Measurements from ENCODE around the gene HES6. TPM values are rescaled to one million over a fixed set of nuclear protein-coding genes. Genes with fewer than 3 reads are reported as not detected.

HES6 gene
- total RNA-seq, 3 donors from 2014 or later, result 5.9 to 9.1 (median 8.0) TPM

DNA sequence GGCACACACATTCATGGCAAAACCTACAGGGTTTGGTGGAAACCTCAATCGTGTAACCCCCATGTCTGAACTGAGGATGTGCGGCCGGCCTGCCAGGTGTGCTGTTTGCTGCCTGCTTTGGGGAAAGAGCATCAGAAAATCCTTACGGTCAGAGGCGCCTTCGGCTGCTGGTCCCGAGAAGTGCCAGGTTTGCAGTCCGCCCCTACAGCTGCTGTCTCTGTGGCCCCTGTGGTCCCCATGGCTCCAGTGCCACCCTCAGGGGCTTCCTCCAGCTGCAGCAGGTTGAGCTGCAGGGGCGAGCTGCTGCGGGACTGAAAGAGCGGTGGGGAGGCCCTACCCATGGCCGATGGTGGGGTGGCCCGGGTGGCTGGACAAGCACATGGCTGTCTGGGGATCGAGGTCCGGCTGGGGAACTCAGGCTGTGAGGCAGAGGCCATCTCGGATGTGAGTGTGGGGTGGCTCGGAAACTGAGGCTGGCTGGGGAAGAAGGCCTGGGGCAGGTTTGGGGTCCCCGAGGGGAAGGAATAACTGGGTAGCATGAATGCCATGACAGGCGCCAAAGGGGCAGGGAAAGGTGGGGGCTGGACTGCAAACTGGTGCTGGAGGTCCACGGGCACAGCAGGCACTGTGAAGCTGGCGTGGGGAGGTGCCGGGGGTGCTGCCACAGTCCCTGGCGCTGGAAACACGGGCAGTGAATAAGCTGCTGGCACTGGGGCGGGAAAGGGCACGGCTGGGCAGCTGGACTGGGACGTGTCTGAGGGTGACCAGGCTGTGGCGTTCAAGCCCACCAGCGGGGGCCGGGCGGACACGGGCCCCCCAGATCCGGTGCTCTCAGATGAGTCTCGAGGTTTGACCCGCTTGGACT lies 13.2 kb upstream of the HES6 start:
- no peaks in the 10 kb centered on the region for H3K4me1 Mint-ChIP-seq (ENCODE audit: low read depth)
- no peak for DNase-seq

DNA sequence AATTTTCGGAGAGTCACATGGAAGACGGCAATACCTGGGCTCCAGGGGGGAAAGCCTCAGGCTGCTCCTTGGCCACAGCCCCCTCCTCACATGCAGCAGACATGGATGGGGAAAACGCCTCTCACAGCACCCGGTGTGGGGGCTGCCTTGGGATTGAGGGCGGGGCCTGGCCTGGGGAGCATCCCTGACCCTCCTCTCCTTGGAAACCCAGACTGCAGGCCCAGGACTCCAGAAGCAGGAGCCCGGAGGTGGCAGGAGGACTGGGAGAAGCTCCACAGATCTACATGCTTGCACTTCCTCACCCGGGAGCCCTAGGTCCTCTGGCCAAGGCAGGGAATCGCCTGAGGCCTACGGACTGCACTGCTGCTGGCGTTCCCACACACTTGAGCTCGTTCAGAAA lies 12.1 kb upstream of the HES6 start:
- Mint-ChIP-seq H3K36me3 (ENCODE audit: insufficient read depth) (peaks cover 30% of the 10 kb centered on the region), H3K9me3 (no peaks in the 10 kb centered on the region), H3K4me3 (no peak overlapping the region), H3K4me1 (ENCODE audit: low read depth) (no peaks in the 10 kb centered on the region), H3K27me3 (ENCODE audit: low read depth) (no peaks in the 10 kb centered on the region)
- DNase-seq (no peak), ATAC-seq (no peak)

More for the DNA sequence above, 13.2 kb upstream of the HES6 start:
- Mint-ChIP-seq H3K9me3 (no peaks in the 10 kb centered on the region), H3K4me3 (no peak overlapping the region), H3K36me3 (ENCODE audit: insufficient read depth) (peaks cover 26% of the 10 kb centered on the region), H3K27me3 (ENCODE audit: low read depth) (no peaks in the 10 kb centered on the region)
- no peak for ATAC-seq

DNA sequence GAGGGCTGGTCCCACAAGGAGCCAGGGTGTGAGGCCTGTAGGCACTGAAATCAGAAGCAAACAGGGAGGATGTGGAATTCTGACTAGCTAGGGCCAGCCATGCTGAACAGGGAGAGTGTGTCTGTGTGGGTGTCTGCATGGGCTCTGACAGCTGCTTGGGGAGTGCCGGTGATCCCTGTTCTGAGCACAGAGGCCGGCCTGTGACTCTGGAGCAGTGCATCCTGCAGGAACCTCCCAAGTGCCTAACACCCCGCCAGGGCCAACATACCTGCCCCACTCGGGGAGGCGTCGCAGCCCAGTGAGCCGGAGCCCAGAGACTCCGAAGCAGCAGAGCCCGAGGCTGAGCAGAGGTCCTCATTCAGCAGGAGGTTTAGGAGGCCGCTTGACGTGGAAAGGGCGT lies 11.5 kb upstream of the HES6 start:
- DNase-seq (no peak), ATAC-seq (no peak)
- H3K4me3 Mint-ChIP-seq, result no peak overlapping the region
- H3K4me1 Mint-ChIP-seq (ENCODE audit: low read depth), result no peaks in the 10 kb centered on the region
- no peaks in the 10 kb centered on the region for H3K9me3 Mint-ChIP-seq
- H3K36me3 Mint-ChIP-seq (ENCODE audit: insufficient read depth), result peaks cover 32% of the 10 kb centered on the region
- no peaks in the 10 kb centered on the region for H3K27me3 Mint-ChIP-seq (ENCODE audit: low read depth)

DNA sequence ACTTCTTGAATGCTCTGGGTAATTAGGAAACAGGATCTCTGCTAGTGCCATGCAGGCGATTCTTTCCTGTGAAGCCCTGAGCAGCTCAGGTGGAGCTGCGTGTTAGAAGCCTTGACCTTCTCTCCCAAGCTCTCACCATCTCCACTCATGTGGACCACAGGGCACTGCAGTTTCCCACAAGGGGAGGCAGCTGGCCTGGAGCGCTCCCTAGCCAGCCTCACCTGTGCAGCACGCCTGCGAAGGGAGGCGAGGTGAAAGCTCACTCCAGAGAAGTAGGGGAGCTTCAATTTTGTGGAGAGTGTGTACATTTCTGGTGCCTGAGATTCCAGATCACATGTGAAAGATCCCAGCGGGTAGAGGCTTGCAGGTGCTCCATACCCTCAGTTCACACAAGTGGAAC lies 11.1 kb upstream of the HES6 start:
- Mint-ChIP-seq H3K27me3 (ENCODE audit: low read depth) (no peaks in the 10 kb centered on the region), H3K9me3 (no peaks in the 10 kb centered on the region), H3K36me3 (ENCODE audit: insufficient read depth) (peaks cover 34% of the 10 kb centered on the region), H3K4me3 (no peak overlapping the region), H3K4me1 (ENCODE audit: low read depth) (no peaks in the 10 kb centered on the region)
- ATAC-seq (no peak), DNase-seq (no peak)

- no peaks in the 10 kb centered on the region for H3K9me3 Mint-ChIP-seq
- peaks cover 37% of the 10 kb centered on the region for H3K36me3 Mint-ChIP-seq (ENCODE audit: insufficient read depth)
- H3K27me3 Mint-ChIP-seq (ENCODE audit: low read depth), result no peaks in the 10 kb centered on the region
- no peaks in the 10 kb centered on the region for H3K4me1 Mint-ChIP-seq (ENCODE audit: low read depth)
- ATAC-seq, result no peak
- DNase-seq, result no peak
- H3K4me3 Mint-ChIP-seq, result no peak overlapping the region
Observed at GRCh38 chr2:238247841-238248453, 8.1 kb upstream of the HES6 start.

DNA sequence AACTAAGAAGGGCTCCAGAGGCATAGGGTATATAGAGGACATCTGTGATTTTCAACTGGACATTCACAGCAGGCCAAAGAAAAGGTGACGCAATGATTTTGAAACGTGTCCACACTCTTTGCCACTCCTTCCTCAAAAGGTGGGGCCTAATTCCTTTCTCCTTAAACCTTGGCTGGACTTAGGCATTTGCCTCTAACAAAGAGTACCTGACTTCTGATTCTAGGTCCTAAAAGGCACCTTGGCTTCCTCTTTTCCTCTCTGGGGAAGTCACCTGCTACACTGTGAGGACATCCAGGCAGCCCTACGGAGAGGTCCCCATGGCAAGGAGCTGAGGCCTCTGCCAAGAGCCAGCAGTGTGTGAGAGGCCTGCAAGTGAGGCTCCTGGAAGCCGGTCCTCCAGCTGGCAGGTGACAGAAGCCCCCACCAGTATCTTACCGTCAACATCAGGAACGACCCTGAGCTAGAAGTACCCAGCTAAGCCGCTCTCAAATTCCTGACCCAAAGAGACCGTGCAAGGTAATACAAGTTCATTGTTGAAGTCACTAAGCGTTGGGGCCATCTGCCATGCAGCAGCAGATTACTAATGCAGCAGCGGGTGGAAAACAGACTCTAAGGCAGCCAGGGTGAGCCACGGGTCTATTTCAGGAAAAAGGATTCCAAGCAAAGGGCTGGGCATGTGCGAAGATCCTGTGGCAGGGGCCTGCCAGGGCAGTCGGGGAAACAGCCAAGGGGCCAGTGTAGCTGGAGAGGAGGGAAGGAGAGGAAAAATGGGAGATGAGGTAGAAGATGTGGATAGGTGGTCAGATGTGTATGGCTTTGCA lies 7.4 kb upstream of the HES6 start:
- H3K27me3 Mint-ChIP-seq (ENCODE audit: low read depth), result no peaks in the 10 kb centered on the region
- no peak for ATAC-seq
- DNase-seq, result no peak
- peaks cover 35% of the 10 kb centered on the region for H3K36me3 Mint-ChIP-seq (ENCODE audit: insufficient read depth)
- no peaks in the 10 kb centered on the region for H3K4me1 Mint-ChIP-seq (ENCODE audit: low read depth)
- no peak overlapping the region for H3K4me3 Mint-ChIP-seq
- no peaks in the 10 kb centered on the region for H3K9me3 Mint-ChIP-seq

GRCh38 chr2:238244151-238244550 lies 4.3 kb upstream of the HES6 start:
- Mint-ChIP-seq H3K4me1 (ENCODE audit: low read depth) (peaks cover 6% of the 10 kb centered on the region), H3K36me3 (ENCODE audit: insufficient read depth) (peaks cover 24% of the 10 kb centered on the region), H3K9me3 (no peaks in the 10 kb centered on the region), H3K27me3 (ENCODE audit: low read depth) (no peaks in the 10 kb centered on the region), H3K4me3 (no peak overlapping the region)
- no peak for DNase-seq
- ATAC-seq, result no peak

GRCh38 chr2:238243496-238244076 lies 3.7 kb upstream of the HES6 start:
- Mint-ChIP-seq H3K27me3 (ENCODE audit: low read depth) (no peaks in the 10 kb centered on the region), H3K9me3 (no peaks in the 10 kb centered on the region), H3K4me3 (no peak overlapping the region), H3K4me1 (ENCODE audit: low read depth) (peaks cover 6% of the 10 kb centered on the region), H3K36me3 (ENCODE audit: insufficient read depth) (peaks cover 24% of the 10 kb centered on the region)
- DNase-seq (no peak), ATAC-seq (no peak)

- Mint-ChIP-seq H3K4me3 (no peak overlapping the region), H3K36me3 (ENCODE audit: insufficient read depth) (peaks cover 21% of the 10 kb centered on the region)
Observed at GRCh38 chr2:238242731-238243495, 3.1 kb upstream of the HES6 start.

GRCh38 chr2:238241970-238242369 lies 2.1 kb upstream of the HES6 start:
- H3K4me3 Mint-ChIP-seq, result peak overlapping the region; percentile 63
- ATAC-seq (no peak), DNase-seq (no peak)
- peaks cover 6% of the 10 kb centered on the region for H3K4me1 Mint-ChIP-seq (ENCODE audit: low read depth)
- H3K27me3 Mint-ChIP-seq (ENCODE audit: low read depth), result peaks cover 3% of the 10 kb centered on the region
- peaks cover 18% of the 10 kb centered on the region for H3K36me3 Mint-ChIP-seq (ENCODE audit: insufficient read depth)
- no peaks in the 10 kb centered on the region for H3K9me3 Mint-ChIP-seq

More at GRCh38 chr2:238242731-238243495, 3.1 kb upstream of the HES6 start:
- DNase-seq (no peak), ATAC-seq (no peak)
- H3K4me1 Mint-ChIP-seq (ENCODE audit: low read depth), result peaks cover 6% of the 10 kb centered on the region
- H3K27me3 Mint-ChIP-seq (ENCODE audit: low read depth), result peaks cover 3% of the 10 kb centered on the region
- H3K9me3 Mint-ChIP-seq, result no peaks in the 10 kb centered on the region

DNA sequence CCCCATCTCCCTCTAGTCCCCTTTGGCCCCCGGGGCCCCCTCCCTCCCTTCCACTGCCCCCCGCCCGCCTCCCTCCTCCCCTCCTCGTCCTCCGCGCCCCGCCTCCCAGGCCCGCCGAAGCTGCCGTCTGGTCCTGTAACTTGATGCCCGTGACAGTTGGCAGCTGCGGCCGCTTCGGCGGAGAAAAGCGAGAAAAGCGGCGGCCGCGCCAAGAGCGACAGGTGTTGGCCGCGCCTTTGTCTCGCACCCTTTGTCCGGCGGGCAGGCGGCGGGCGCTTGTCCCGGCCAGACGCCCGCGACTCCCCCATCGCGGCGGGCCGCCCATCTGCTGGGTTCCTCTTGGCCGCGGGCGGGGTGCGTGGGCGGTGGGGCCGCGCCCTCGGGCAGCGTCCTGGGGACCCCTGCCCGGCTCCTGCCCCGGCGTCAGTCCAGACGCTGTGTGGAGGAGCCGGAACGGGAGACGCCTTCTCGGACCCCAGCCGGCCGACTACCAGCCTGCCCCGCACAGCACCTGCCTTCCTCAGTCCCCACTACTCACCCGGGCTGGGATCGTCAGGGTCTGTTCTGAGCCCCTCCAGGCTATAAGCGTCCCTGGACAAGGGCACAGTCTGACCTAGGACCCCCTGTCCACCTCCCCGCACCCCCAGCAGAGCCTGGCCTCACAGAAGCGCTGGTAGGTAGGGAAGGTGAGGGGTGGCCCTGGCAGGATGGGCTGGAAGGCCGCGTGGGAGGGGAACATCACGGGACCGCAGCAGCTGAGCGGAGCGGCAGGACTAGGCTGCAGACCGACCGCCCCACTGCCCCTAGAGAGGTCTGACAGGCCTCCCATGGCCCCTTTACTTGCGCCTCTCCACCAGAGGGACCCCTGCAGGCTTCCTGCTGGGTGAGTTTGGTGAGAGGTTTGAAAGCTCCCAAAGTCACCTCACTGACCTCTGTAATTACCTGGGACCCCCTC lies 1.2 kb upstream of the HES6 start:
- ATAC-seq (no peak), DNase-seq (no peak)
- H3K9me3 Mint-ChIP-seq, result no peaks in the 10 kb centered on the region
- peaks cover 13% of the 10 kb centered on the region for H3K36me3 Mint-ChIP-seq (ENCODE audit: insufficient read depth)
- peaks cover 8% of the 10 kb centered on the region for H3K27me3 Mint-ChIP-seq (ENCODE audit: low read depth)
- peak overlapping the region; percentile 63 for H3K4me3 Mint-ChIP-seq
- peaks cover 6% of the 10 kb centered on the region for H3K4me1 Mint-ChIP-seq (ENCODE audit: low read depth)

- Mint-ChIP-seq H3K4me3 (no peak overlapping the region), H3K9me3 (no peaks in the 10 kb centered on the region), H3K27me3 (ENCODE audit: low read depth) (peaks cover 21% of the 10 kb centered on the region), H3K4me1 (ENCODE audit: low read depth) (peaks cover 7% of the 10 kb centered on the region), H3K36me3 (ENCODE audit: insufficient read depth) (peaks cover 5% of the 10 kb centered on the region)
- no peak for DNase-seq
- peak; percentile 35 to 38 for ATAC-seq
Observed at GRCh38 chr2:238239543-238239862, 335 bp downstream of the HES6 start.

Measured in activated T-cell treated with anti-CD3 and anti-CD28 coated beads, Interleukin-2, amount 50 U/mL, for 4 hours (primary cell).